Endothelial cell (in vitro differentiated cells): ENCODE data around the gene TAF10. TPM values are rescaled to one million over a fixed set of nuclear protein-coding genes. Genes with fewer than 3 reads are reported as not detected.

Source experiments
- DNase-seq: peaks from one replicate; pipeline ENCODE4 v3.0.0; 2021; ENCODE audit warnings: low spot score
- H3K27ac Mint-ChIP-seq: one replicate; pipeline ENCODE4 v1.8.0; 2021; ENCODE audit warnings: mixed read lengths, inconsistent platforms; ENCODE audit not compliant: unreplicated experiment
- H3K27me3 Mint-ChIP-seq: one replicate; pipeline ENCODE4 v1.8.0; 2021; ENCODE audit warnings: mild to moderate bottlenecking, moderate library complexity, mixed read lengths, inconsistent platforms; ENCODE audit not compliant: unreplicated experiment
- H3K36me3 Mint-ChIP-seq: one replicate; pipeline ENCODE4 v1.8.0; 2021; ENCODE audit warnings: mild to moderate bottlenecking, low read depth, mixed read lengths, inconsistent platforms; ENCODE audit not compliant: unreplicated experiment
- H3K4me1 Mint-ChIP-seq: one replicate; pipeline ENCODE4 v1.8.0; 2021; ENCODE audit warnings: mild to moderate bottlenecking, mixed read lengths, inconsistent platforms; ENCODE audit not compliant: unreplicated experiment
- H3K4me3 Mint-ChIP-seq: one replicate; pipeline ENCODE4 v1.8.0; 2021; ENCODE audit warnings: mild to moderate bottlenecking, mixed read lengths, inconsistent platforms; ENCODE audit not compliant: unreplicated experiment
- H3K9me3 Mint-ChIP-seq: one replicate; pipeline ENCODE4 v1.8.0; 2021; ENCODE audit warnings: mixed read lengths, inconsistent platforms; ENCODE audit not compliant: unreplicated experiment
- CTCF ChIP-seq: fragments of 200-600 bp; sonication (generic); IDR thresholded peaks from one replicate; pipeline ENCODE4 v1.5.0; 2021; ENCODE audit warnings: antibody characterized with exemption; ENCODE audit not compliant: unreplicated experiment
- total RNA-seq: library from RNA; stranded (reverse); fragmentation: NEBNext Ultra II Directional; extraction: Animal tissue kit (Norgen Biotek cat#: 25700); gene quantifications from one replicate; pipeline ENCODE4 v1.2.1, GENCODE V29; 2021; ENCODE audit not compliant: unreplicated experiment

TAF10 gene
- total RNA-seq, 1 donor from 2014 or later, result 62.2 TPM

- Mint-ChIP-seq H3K4me1 (no peaks in the 10 kb centered on the region), H3K9me3 (no peaks in the 10 kb centered on the region), H3K27me3 (peaks cover 9% of the 10 kb centered on the region), H3K27ac (no peak overlapping the region), H3K4me3 (peak overlapping the region; percentile 81), H3K36me3 (peaks cover 18% of the 10 kb centered on the region)
- no peak for TF ChIP-seq CTCF
- DNase-seq, result no peak
These were observed 45.2 kb downstream of the TAF10 start for GRCh38 chr11:6566704-6567370.

GRCh38 chr11:6565988-6566703 is 45.9 kb downstream of the TAF10 start:
- peaks cover 9% of the 10 kb centered on the region for H3K27me3 Mint-ChIP-seq
- no peak overlapping the region for H3K27ac Mint-ChIP-seq
- peaks cover 18% of the 10 kb centered on the region for H3K36me3 Mint-ChIP-seq
- no peaks in the 10 kb centered on the region for H3K4me1 Mint-ChIP-seq
- no peak for DNase-seq
- peak overlapping the region; percentile 81 for H3K4me3 Mint-ChIP-seq
- no peak for TF ChIP-seq CTCF
- no peaks in the 10 kb centered on the region for H3K9me3 Mint-ChIP-seq

GRCh38 chr11:6565325-6565724 is 46.7 kb downstream of the TAF10 start:
- no peaks in the 10 kb centered on the region for H3K4me1 Mint-ChIP-seq
- no peak for DNase-seq
- H3K27ac Mint-ChIP-seq, result no peak overlapping the region
- no peak overlapping the region for H3K4me3 Mint-ChIP-seq
- H3K36me3 Mint-ChIP-seq, result peaks cover 18% of the 10 kb centered on the region
- no peaks in the 10 kb centered on the region for H3K9me3 Mint-ChIP-seq
- no peak for TF ChIP-seq CTCF
- H3K27me3 Mint-ChIP-seq, result peaks cover 9% of the 10 kb centered on the region

- H3K27ac Mint-ChIP-seq, result no peak overlapping the region
- H3K36me3 Mint-ChIP-seq, result peaks cover 14% of the 10 kb centered on the region
- peaks cover 12% of the 10 kb centered on the region for H3K4me1 Mint-ChIP-seq
- no peak for DNase-seq
- no peaks in the 10 kb centered on the region for H3K9me3 Mint-ChIP-seq
- H3K4me3 Mint-ChIP-seq, result no peak overlapping the region
- peaks cover 10% of the 10 kb centered on the region for H3K27me3 Mint-ChIP-seq
- no peak for TF ChIP-seq CTCF
These were observed 48.3 kb downstream of the TAF10 start for GRCh38 chr11:6563667-6564066.

GRCh38 chr11:6563121-6563619 is 48.8 kb downstream of the TAF10 start:
- Mint-ChIP-seq H3K4me1 (peaks cover 15% of the 10 kb centered on the region), H3K27me3 (peaks cover 11% of the 10 kb centered on the region), H3K9me3 (no peaks in the 10 kb centered on the region), H3K4me3 (no peak overlapping the region), H3K36me3 (peaks cover 14% of the 10 kb centered on the region), H3K27ac (no peak overlapping the region)
- no peak for DNase-seq
- TF ChIP-seq CTCF, result no peak
